Daoy (cell line): ENCODE measurements around the gene RAB23. TPM values are rescaled to one million over a fixed set of nuclear protein-coding genes. Genes with fewer than 3 reads are reported as not detected.

ENCODE experiments used
- DNase-seq: peaks from one replicate; pipeline ENCODE4 v3.0.0-alpha.2; 2015; ENCODE audit warnings: low read depth
- total RNA-seq: library from RNA; depleted of rRNA; stranded (reverse); fragments of >200 nt; shearing (Covaris generic); gene quantifications from 2 replicates; pipeline ENCODE4 v1.2.3, GENCODE V29; 2014

RAB23 gene
- total RNA-seq, 1 experiment from 2014 or later = 26.4 TPM

DNA sequence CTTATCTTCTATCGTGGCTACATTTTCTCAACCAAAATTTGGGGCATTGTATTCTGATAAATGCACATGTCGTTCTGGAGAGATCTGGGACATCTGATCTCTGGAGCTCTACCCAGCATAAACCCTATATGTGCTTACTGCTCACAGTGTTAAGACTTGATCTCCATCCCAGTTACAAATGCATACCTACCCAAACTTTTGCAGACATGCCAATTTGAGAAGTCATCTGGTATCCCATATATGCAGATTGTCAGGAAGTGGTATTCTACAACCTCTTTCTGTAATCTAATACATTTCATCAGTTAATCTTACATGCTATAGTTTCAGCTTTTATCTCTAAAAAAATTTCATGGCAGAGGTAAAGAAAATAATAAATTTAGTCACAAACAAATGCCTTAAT is 38.8 kb downstream of the RAB23 start:
- no peak for DNase-seq

GRCh38 chr6:57182017-57182432 is 40.1 kb downstream of the RAB23 start:
- no peak for DNase-seq

DNA sequence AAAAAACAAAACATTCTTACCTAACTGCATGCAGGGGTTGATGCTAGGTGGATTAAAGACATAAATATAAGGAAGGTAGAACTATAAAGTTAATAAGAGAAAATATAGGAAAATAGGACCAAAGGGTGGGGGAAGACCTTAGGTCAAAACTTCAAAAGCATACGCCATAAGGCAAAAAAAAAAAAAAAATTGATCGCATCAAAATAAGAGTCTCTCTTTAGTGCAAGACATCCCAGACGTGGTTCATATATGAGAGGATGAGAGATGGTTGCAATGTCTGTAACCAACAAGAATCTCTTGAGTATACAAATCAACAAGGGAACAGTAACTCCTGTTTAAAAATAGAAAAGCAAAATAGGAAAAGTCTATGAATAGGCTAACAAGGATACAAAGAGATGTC is 41.5 kb downstream of the RAB23 start:
- DNase-seq = no peak

- no peak for DNase-seq
These were observed 44.4 kb downstream of the RAB23 start for GRCh38 chr6:57177545-57178265.

DNA sequence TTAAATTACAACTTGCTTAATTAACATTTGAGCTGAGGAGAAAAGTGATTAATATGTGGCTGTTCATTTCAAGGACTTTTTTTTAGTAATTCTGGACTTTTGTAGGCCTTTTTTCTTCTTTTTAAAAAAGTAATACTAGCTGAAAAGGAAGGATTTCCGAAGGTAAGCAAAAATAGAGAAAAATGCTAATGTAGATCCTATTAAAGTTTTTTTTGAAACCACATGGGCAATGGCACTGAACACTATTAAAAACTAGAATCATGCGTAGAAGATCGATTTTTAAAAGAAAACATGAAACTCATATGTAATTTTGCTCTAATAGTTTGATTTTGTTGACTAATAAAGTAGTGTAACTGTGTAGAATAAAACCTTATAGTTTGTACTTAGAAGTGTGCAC is 47.6 kb downstream of the RAB23 start:
- no peak for DNase-seq

DNA sequence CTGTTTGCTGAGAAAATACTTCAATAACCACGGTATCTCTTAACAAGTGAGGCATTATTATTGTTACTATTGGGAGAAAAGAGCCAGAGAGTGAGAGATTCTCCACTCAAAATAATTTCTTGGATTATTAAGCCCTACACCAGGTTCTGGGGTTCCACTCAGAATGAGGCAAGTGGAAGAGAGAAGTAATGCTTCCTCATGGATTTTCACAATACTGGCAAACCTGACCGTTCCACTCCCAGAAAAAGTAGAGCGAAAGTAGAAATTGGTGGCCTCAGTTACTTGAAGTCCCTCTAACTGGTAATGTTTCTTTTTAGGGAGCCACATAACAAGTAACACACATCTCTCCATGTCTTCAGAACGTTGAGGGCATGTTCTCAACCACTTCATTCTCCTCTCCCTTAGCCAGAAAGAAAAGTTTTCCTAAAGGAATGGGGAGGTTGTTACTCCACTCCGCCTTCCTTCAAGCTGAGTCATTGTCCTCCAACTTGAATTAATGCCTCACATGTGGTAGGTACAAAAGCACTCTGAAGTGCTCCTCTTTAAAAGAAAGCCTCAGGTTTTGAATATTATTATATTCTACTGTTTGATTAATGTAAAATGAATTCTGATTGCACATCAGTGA is 48.1 kb downstream of the RAB23 start:
- DNase-seq = peak; percentile 82

DNA sequence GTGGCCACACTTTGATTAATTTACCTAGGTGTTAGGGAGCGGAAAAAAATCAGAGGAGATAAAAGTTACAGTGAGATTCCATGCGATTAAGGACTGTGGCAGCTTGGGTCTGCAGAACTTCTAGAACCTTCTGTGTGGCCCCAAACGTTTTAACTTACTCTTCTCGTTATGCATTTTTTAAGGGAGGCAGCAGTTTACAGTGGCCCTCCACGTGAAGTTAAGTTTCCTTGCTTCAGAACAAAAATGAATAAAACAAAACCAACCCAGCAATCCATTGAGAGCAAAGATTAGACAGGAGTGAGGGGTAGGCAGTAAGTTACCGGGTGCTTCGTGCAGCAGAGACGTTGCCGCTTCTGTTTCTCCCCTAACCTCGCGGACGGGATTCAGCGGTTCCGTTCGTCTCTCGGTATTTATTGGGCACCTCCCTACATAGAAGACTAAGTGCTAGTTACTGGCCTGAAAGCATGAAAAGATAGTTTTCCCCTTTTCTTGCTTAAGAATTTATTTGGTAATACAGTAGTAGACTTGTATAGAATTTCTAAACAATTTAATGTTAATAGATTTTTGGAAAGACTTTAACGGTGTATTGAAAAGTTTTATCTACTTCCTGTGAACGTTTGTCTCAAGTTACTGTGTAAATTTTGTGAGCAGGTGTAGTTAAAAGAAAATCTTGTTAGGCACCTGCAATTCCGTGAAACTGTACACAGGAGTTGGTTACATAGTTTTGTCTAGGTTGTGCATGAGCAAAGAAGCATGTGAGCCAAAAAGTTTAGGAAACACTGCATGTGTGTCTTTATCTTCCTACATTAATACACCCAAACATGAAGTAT is 48.8 kb downstream of the RAB23 start:
- DNase-seq = peak; percentile 62

- peak; percentile 93 for DNase-seq
These were observed 49.7 kb downstream of the RAB23 start, which contains the start of gene BAG2 for GRCh38 chr6:57172136-57173055. TSS of gene BAG2 (plus strand) at chr6:57172326. CDS start at chr6:57172698, 372 bp downstream.

- DNase-seq = no peak
These were observed 57.0 kb downstream of the RAB23 start for GRCh38 chr6:57165080-57165479.

GRCh38 chr6:57163956-57164355 is 58.2 kb downstream of the RAB23 start:
- no peak for DNase-seq

DNA sequence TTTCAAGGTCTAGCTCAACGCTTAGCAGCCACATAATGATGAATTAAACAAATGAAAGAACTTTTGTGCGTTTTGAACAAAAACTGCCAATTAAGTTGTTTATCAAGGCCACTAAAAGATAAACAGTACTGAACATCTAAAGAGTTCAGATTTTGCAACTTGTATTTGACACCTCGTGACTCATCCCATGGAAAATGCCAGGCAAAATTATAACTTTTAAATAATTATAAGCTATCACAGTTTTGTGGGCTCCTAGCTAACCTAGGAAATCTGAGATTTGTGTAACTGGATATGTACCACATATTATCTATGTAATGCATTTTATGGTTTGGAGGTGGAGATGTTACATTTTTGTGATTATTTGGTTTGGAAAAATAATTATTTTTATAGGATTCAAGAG is 59.6 kb downstream of the RAB23 start:
- no peak for DNase-seq

- DNase-seq = no peak
These were observed 60.1 kb downstream of the RAB23 start for GRCh38 chr6:57162028-57162427.

DNA sequence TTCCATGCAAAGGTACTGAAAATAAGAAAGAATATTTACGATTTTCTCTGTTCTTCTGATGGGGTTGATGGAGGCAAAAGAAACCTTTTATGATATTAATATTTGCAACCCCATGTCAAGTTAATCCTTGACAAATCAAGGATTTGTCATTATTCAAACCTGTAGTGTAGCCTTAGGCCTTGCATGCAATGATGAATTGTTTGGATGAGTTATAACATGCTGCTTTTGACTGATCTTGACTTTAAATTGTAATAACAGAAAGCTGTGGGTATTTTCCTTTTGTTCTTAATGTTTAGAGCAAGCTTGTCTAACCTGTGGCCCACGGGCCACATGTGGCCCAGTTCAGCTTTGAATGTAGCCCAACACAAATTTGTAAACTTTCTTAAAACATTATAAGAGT is 63.0 kb downstream of the RAB23 start:
- no peak for DNase-seq

- DNase-seq = peak; percentile 21
These were observed 63.4 kb downstream of the RAB23 start for GRCh38 chr6:57158658-57159057.

DNA sequence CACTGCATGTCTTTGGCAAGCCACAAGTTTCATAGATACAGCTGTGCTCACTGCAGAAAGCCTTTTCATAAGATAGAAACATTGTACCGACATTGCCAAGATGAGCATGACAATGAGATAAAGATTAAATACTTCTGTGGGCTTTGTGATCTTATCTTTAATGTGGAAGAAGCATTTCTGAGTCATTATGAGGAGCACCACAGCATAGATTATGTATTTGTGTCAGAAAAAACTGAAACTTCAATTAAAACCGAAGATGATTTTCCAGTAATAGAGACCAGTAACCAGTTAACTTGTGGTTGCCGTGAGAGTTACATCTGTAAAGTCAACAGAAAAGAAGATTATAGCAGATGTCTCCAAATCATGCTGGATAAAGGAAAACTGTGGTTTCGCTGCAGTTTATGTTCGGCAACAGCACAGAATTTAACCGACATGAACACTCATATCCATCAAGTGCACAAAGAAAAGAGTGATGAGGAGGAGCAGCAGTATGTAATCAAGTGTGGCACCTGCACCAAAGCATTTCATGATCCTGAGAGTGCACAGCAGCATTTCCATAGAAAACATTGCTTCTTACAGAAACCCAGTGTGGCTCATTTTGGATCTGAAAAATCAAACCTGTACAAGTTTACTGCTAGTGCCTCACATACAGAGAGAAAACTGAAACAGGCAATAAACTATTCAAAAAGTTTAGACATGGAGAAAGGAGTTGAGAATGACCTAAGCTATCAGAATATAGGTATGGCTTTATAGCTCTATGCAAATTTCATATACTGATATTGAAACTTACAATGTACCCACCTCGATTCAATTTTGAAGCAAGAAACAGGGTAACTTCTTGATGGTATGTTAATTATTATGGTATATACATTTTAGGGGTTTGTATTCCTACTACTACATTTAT is 73.9 kb downstream of the RAB23 start:
- no peak for DNase-seq

DNA sequence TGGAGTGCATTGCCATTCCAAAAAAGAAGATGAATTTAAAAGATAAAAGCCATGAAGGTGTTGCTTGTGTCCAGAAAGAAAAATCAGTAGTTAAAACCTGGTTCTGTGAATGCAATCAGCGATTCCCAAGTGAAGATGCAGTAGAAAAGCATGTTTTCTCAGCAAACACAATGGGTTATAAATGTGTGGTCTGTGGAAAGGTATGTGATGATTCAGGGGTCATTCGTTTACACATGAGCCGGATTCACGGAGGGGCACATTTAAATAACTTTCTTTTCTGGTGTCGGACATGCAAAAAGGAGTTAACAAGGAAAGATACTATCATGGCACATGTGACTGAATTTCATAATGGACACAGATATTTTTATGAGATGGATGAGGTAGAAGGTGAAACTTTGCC is 74.7 kb downstream of the RAB23 start:
- no peak for DNase-seq

- DNase-seq = no peak
These were observed 78.4 kb downstream of the RAB23 start for GRCh38 chr6:57143690-57144089.

GRCh38 chr6:57142178-57142525 is 80.0 kb downstream of the RAB23 start:
- DNase-seq = no peak

DNA sequence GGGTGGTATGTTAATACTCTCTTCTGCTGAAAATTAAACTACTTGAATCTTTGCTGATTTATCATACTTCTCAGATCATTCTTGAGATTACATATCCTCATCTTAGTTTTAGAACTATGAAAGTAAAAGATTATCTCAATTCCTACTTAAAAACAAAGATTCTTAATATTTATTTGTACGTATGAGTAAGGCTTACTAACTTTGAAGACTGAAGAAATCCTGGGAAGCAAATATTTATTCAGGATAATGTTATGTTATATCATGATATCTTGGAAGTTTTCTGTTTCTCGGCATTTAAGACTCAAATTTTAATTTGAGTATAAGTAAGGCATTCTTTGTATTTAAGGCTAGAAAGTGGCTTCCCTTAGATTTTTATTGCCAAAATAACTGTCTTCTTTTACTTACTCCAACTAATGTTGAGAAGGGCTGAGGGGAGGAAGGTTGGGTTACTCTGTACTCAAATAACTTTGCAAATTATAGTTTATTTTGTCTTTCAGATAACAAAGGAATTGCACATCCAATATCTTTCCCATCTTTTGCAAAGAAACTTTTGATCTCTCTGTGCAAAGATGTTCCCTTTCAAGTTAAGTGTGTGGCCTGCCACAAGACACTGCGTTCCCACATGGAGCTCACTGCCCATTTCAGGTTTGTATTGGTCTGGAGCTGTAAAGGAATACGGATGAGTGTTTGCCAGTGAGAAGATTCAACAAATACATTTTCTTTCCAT is 80.5 kb downstream of the RAB23 start:
- DNase-seq = no peak

DNA sequence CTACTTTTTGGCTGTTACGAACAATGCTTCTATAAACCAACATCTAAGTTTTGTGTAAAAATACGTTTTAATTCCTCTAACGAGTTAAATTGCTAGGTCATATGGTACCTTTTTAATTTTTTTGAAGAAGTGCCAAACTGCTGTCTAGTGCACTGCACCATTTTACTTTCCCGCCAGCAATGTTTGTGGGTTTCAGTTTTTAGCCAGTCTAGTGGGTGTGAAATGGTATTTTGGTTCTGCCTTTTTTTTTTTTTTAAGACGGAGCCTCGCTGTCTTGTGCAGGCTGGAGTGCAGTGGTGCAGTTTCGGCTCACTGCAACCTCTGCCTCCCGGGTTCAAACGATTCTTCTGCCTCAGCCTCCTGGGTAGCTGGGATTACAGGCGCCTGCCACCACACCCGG is 84.1 kb downstream of the RAB23 start:
- no peak for DNase-seq
